Ishikawa (cell line): ENCODE results near the gene PDZD7.

Experiments
- CEBPB ChIP-seq: IDR thresholded peaks from 2 replicates; pipeline ENCODE4 v1.6.1; 2012
- CREB1 ChIP-seq: IDR thresholded peaks from 2 replicates; pipeline ENCODE4 v1.6.1; 2012; ENCODE audit warnings: low read depth
- EGR1 ChIP-seq: IDR thresholded peaks from 2 replicates; pipeline ENCODE4 v1.6.1; 2012
- EP300 ChIP-seq: IDR thresholded peaks from 2 replicates; pipeline ENCODE4 v1.6.1; 2012; ENCODE audit warnings: borderline replicate concordance
- RAD21 ChIP-seq: IDR thresholded peaks from 2 replicates; pipeline ENCODE4 v1.6.1; 2012; ENCODE audit warnings: low read depth
- TAF1 ChIP-seq: IDR thresholded peaks from 2 replicates; pipeline ENCODE4 v1.6.1; 2012; ENCODE audit warnings: low read depth, mild to moderate bottlenecking
- TCF12 ChIP-seq: IDR thresholded peaks from 2 replicates; pipeline ENCODE4 v1.6.1; 2012; ENCODE audit warnings: low read depth
- TEAD4 ChIP-seq: IDR thresholded peaks from 2 replicates; pipeline ENCODE4 v1.6.1; 2012
- YY1 ChIP-seq: IDR thresholded peaks from 2 replicates; pipeline ENCODE4 v1.6.1; 2012; ENCODE audit warnings: low read depth
- ZBTB7A ChIP-seq: IDR thresholded peaks from 2 replicates; pipeline ENCODE4 v1.6.1; 2012; ENCODE audit warnings: low read depth
- TF ChIP-seq, protein P1 (sequence below): IDR thresholded peaks from 2 replicates; pipeline ENCODE4 v1.6.1; 2012; ENCODE audit warnings: low read depth, mild to moderate bottlenecking
- TF ChIP-seq, protein P2 (sequence below): IDR thresholded peaks from 2 replicates; pipeline ENCODE4 v1.6.1; 2012
- TF ChIP-seq, protein P3 (sequence below): IDR thresholded peaks from 2 replicates; pipeline ENCODE4 v1.6.1; 2012

PDZD7 gene

DNA sequence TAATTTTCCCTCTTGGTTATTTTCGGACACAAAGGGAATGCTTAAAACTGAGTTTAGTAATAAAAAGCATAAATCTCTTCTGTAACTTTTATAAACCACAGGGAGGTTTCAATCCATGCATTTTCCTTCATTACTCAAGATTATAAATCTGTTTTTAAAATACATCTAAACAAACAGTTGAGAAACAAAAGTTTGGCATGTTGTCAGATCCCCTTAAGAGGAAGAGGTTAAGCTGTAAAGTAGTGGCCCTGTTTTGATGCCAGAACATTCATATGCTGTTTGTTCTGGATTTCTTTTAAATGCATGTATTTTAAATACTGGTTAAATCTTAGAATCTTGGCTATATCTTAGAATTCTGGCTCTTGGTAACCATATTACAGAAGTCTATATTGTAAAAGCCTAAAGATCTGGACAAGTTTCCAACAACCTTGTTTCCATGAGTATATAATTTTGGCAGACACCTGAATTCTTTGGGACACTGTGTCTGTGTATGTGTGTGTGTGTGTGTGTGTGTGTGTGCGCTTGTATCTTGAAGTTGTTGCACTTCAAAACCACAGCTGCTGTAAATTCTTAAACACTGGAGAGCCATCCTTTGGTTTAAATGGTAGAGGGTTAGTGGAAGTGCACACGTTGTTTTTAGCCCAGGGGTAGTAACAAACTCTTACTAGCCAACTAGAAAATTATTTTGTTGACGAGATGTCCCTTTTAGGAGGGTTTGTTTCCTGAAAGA lies 68.4 kb downstream of the PDZD7 start:
- TF ChIP-seq CREB1 (no peak), RAD21 (no peak), ZBTB7A (no peak), CEBPB (no peak), EP300 (no peak), EGR1 (no peak), YY1 (no peak), TEAD4 (no peak), TCF12 (no peak), TAF1 (no peak)
- TF ChIP-seq, protein P1, sequence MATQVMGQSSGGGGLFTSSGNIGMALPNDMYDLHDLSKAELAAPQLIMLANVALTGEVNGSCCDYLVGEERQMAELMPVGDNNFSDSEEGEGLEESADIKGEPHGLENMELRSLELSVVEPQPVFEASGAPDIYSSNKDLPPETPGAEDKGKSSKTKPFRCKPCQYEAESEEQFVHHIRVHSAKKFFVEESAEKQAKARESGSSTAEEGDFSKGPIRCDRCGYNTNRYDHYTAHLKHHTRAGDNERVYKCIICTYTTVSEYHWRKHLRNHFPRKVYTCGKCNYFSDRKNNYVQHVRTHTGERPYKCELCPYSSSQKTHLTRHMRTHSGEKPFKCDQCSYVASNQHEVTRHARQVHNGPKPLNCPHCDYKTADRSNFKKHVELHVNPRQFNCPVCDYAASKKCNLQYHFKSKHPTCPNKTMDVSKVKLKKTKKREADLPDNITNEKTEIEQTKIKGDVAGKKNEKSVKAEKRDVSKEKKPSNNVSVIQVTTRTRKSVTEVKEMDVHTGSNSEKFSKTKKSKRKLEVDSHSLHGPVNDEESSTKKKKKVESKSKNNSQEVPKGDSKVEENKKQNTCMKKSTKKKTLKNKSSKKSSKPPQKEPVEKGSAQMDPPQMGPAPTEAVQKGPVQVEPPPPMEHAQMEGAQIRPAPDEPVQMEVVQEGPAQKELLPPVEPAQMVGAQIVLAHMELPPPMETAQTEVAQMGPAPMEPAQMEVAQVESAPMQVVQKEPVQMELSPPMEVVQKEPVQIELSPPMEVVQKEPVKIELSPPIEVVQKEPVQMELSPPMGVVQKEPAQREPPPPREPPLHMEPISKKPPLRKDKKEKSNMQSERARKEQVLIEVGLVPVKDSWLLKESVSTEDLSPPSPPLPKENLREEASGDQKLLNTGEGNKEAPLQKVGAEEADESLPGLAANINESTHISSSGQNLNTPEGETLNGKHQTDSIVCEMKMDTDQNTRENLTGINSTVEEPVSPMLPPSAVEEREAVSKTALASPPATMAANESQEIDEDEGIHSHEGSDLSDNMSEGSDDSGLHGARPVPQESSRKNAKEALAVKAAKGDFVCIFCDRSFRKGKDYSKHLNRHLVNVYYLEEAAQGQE: no peak
- TF ChIP-seq, protein P2, sequence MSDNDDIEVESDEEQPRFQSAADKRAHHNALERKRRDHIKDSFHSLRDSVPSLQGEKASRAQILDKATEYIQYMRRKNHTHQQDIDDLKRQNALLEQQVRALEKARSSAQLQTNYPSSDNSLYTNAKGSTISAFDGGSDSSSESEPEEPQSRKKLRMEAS: no peak
- TF ChIP-seq, protein P3, sequence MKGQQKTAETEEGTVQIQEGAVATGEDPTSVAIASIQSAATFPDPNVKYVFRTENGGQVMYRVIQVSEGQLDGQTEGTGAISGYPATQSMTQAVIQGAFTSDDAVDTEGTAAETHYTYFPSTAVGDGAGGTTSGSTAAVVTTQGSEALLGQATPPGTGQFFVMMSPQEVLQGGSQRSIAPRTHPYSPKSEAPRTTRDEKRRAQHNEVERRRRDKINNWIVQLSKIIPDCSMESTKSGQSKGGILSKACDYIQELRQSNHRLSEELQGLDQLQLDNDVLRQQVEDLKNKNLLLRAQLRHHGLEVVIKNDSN: no peak

DNA sequence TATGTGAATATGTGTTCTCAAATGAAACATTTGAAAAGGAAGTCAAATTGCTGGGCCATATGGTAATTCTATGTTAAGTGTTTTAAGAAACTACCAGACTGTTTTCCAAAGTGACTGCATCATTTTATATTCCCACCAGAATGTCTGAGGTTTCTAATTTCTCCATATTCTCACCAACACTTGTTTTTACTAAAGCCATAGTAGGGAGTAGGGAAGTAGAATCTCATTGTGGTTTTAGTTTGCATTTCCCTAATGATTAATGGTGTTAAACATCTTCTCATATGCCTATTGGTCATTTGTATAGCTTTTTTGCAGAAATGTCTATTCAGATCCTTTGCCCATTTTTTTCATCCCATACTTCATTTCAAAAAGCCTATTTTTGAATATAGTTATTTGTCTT lies 70.7 kb downstream of the PDZD7 start:
- no peak for TF ChIP-seq CREB1
- TF ChIP-seq, protein P2: no peak
- TF ChIP-seq, protein P1: no peak
- TF ChIP-seq TEAD4: no peak
- TF ChIP-seq EGR1: no peak
- TF ChIP-seq YY1: no peak
- no peak for TF ChIP-seq EP300
- TF ChIP-seq, protein P3: no peak
- no peak for TF ChIP-seq CEBPB
